PC-9 (cell line): ENCODE measurements around the gene EDEM1.

Experiments used
- EZH2 ChIP-seq: fragments of 200-600 bp; sonication (generic); IDR thresholded peaks from 2 replicates; pipeline ENCODE4 v1.8.0; 2017; ENCODE audit warnings: antibody characterized with exemption, low read depth
- TF ChIP-seq, protein P1 (sequence below): fragments of 200-600 bp; sonication (generic); conservative IDR thresholded peaks from 2 replicates; pipeline ENCODE4 v1.6.1; 2017; ENCODE audit warnings: mixed run types, antibody characterized with exemption, mild to moderate bottlenecking, moderate library complexity

DNA sequence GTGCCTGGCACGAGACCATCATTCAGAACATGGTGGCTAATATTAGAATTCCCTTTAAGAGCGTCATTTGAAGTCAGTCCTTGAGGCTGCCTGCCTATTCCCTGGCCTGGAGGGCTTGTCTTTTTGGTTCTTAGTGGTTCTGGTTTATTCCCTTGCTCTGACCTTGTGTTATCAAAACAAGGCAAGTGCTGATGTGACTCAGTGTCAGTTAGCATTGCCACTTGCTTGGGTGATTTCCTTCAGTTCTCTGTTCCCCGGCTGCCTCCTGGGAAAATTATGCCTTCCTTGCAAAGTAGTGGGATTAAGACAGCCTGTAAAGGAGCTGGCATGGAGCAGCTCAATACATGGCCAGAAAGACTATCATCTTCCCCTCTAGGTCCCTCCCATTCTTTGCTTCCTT is 64.6 kb downstream of the EDEM1 start:
- TF ChIP-seq, protein P1, sequence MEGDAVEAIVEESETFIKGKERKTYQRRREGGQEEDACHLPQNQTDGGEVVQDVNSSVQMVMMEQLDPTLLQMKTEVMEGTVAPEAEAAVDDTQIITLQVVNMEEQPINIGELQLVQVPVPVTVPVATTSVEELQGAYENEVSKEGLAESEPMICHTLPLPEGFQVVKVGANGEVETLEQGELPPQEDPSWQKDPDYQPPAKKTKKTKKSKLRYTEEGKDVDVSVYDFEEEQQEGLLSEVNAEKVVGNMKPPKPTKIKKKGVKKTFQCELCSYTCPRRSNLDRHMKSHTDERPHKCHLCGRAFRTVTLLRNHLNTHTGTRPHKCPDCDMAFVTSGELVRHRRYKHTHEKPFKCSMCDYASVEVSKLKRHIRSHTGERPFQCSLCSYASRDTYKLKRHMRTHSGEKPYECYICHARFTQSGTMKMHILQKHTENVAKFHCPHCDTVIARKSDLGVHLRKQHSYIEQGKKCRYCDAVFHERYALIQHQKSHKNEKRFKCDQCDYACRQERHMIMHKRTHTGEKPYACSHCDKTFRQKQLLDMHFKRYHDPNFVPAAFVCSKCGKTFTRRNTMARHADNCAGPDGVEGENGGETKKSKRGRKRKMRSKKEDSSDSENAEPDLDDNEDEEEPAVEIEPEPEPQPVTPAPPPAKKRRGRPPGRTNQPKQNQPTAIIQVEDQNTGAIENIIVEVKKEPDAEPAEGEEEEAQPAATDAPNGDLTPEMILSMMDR, result no peak
- no peak for TF ChIP-seq EZH2
